Skeletal muscle tissue (tissue), 4 donors: Measurements from ENCODE around the gene SH3BGRL2. TPM values are rescaled to one million over a fixed set of nuclear protein-coding genes. Genes with fewer than 3 reads are reported as not detected.
"Not testable (repeated sequence)": the region's sequence is repeated elsewhere in the genome, so short reads cannot be mapped to it uniquely, and the experiment has no call there.

ENCODE experiments used
- H3K27ac ChIP-seq: one replicate; pipeline ENCODE4 v1.7.0; 2013; ENCODE audit warnings: mild to moderate bottlenecking, low read depth, low read length, inconsistent platforms
- H3K27me3 ChIP-seq, 3 donors: one replicate each; pipeline ENCODE4 v1.7.0; 2013; ENCODE audit warnings: low read length in 3 of 3; ENCODE audit not compliant: control insufficient read depth in 3 of 3, insufficient read depth in 3 of 3
- H3K36me3 ChIP-seq, 3 donors: one replicate each; pipeline ENCODE4 v1.7.0; 2013; ENCODE audit warnings: low read length in 3 of 3; ENCODE audit not compliant: control insufficient read depth in 3 of 3, insufficient read depth in 3 of 3
- H3K4me1 ChIP-seq, 3 donors: one replicate each; pipeline ENCODE4 v1.7.0; 2013; ENCODE audit warnings: low read length in 3 of 3, mild to moderate bottlenecking in 3 of 3; ENCODE audit not compliant: control insufficient read depth in 3 of 3, insufficient read depth in 3 of 3
- H3K4me3 ChIP-seq, 3 donors: one replicate each; pipeline ENCODE4 v1.7.0; 2013; ENCODE audit warnings: low read length in 3 of 3
- H3K9ac ChIP-seq, 3 donors: one replicate each; pipeline ENCODE4 v1.7.0; 2013; ENCODE audit warnings: low read length in 3 of 3, mild to moderate bottlenecking in 3 of 3, moderate library complexity in 2 of 3, low read depth in 1 of 3
- H3K9me3 ChIP-seq, 3 donors: one replicate each; pipeline ENCODE4 v1.7.0; 2013; ENCODE audit warnings: low read length in 3 of 3; ENCODE audit not compliant: control insufficient read depth in 3 of 3
- total RNA-seq: library from RNA; depleted of rRNA; stranded (reverse); fragments of >200 nt; gene quantifications from one replicate; pipeline ENCODE4 v1.2.3, GENCODE V29; 2014
- donor health status: Osteomylitis.

SH3BGRL2 gene
- total RNA-seq, 1 donor from 2014 or later = 4.7 TPM

GRCh38 chr6:79646561-79646960, 15.4 kb downstream of the SH3BGRL2 start:
- no peaks in the 10 kb centered on the region for H3K36me3 ChIP-seq
- no peak overlapping the region for H3K9ac ChIP-seq
- H3K27ac ChIP-seq = no peak overlapping the region
- no peaks in the 10 kb centered on the region for H3K9me3 ChIP-seq
- no peak overlapping the region for H3K4me3 ChIP-seq
- H3K27me3 ChIP-seq = no peaks in the 10 kb centered on the region
- H3K4me1 ChIP-seq = peaks cover 3 to 12% (median 4%) of the 10 kb centered on the region in 3 donors

- Histone ChIP-seq H3K9ac (no peak overlapping the region), H3K4me1 (peaks cover 4 to 12% (median 6%) of the 10 kb centered on the region in 3 donors), H3K36me3 (no peaks in the 10 kb centered on the region), H3K27me3 (no peaks in the 10 kb centered on the region), H3K9me3 (no peaks in the 10 kb centered on the region), H3K27ac (no peak overlapping the region), H3K4me3 (no peak overlapping the region)
Observed at GRCh38 chr6:79647741-79648140, 16.6 kb downstream of the SH3BGRL2 start.

- Histone ChIP-seq H3K9me3 (no peaks in the 10 kb centered on the region), H3K9ac (no peak overlapping the region), H3K27ac (no peak overlapping the region), H3K4me3 (no peak overlapping the region), H3K4me1 (peaks cover 4 to 12% (median 6%) of the 10 kb centered on the region in 3 donors), H3K36me3 (no peaks in the 10 kb centered on the region), H3K27me3 (no peaks in the 10 kb centered on the region)
Observed at GRCh38 chr6:79648328-79648727, 17.2 kb downstream of the SH3BGRL2 start.

GRCh38 chr6:79649016-79649415, 17.9 kb downstream of the SH3BGRL2 start:
- H3K9ac ChIP-seq = no peak overlapping the region
- H3K9me3 ChIP-seq = no peaks in the 10 kb centered on the region
- H3K27me3 ChIP-seq = no peaks in the 10 kb centered on the region
- no peak overlapping the region for H3K27ac ChIP-seq
- H3K36me3 ChIP-seq = no peaks in the 10 kb centered on the region
- H3K4me3 ChIP-seq = no peak overlapping the region
- peaks cover 4 to 12% (median 6%) of the 10 kb centered on the region in 3 donors for H3K4me1 ChIP-seq

- H3K27ac ChIP-seq = no peak overlapping the region
Observed at GRCh38 chr6:79650950-79651349, 19.8 kb downstream of the SH3BGRL2 start.

GRCh38 chr6:79656134-79656533, 25.0 kb downstream of the SH3BGRL2 start:
- H3K4me3 ChIP-seq = no peak overlapping the region
- no peaks in the 10 kb centered on the region for H3K27me3 ChIP-seq
- H3K9me3 ChIP-seq = no peaks in the 10 kb centered on the region
- H3K9ac ChIP-seq = no peak overlapping the region
- no peak overlapping the region for H3K27ac ChIP-seq
- H3K4me1 ChIP-seq = peaks cover 0 to 3% (median 0%) of the 10 kb centered on the region in 3 donors
- no peaks in the 10 kb centered on the region for H3K36me3 ChIP-seq

More at GRCh38 chr6:79650950-79651349, 19.8 kb downstream of the SH3BGRL2 start:
- Histone ChIP-seq H3K4me1 (peaks cover 4 to 12% (median 6%) of the 10 kb centered on the region in 3 donors), H3K36me3 (no peaks in the 10 kb centered on the region), H3K9ac (no peak overlapping the region), H3K4me3 (no peak overlapping the region), H3K27me3 (no peaks in the 10 kb centered on the region), H3K9me3 (no peaks in the 10 kb centered on the region)

- H3K4me1 ChIP-seq = no peaks in the 10 kb centered on the region
- no peak overlapping the region for H3K27ac ChIP-seq
- no peaks in the 10 kb centered on the region for H3K27me3 ChIP-seq
- no peak overlapping the region for H3K4me3 ChIP-seq
- H3K9me3 ChIP-seq = no peaks in the 10 kb centered on the region
- H3K9ac ChIP-seq = no peak overlapping the region
- no peaks in the 10 kb centered on the region for H3K36me3 ChIP-seq
Observed at GRCh38 chr6:79657238-79657637, 26.1 kb downstream of the SH3BGRL2 start.

- H3K27ac ChIP-seq, H3K9me3 ChIP-seq, H3K4me3 ChIP-seq: not testable (repeated sequence)
Observed at GRCh38 chr6:79663655-79664054, 32.5 kb downstream of the SH3BGRL2 start.

GRCh38 chr6:79665725-79666551, 34.8 kb downstream of the SH3BGRL2 start:
- Histone ChIP-seq H3K9me3 (no peaks in the 10 kb centered on the region), H3K4me3 (no peak overlapping the region), H3K4me1 (peaks cover 2 to 7% (median 3%) of the 10 kb centered on the region in 3 donors), H3K36me3 (no peaks in the 10 kb centered on the region), H3K27ac (no peak overlapping the region), H3K9ac (no peak overlapping the region), H3K27me3 (no peaks in the 10 kb centered on the region)

More at GRCh38 chr6:79663655-79664054, 32.5 kb downstream of the SH3BGRL2 start:
- not testable (repeated sequence) for H3K4me1 ChIP-seq, H3K36me3 ChIP-seq, H3K27me3 ChIP-seq, H3K9ac ChIP-seq

GRCh38 chr6:79666634-79667033, 35.5 kb downstream of the SH3BGRL2 start:
- H3K36me3 ChIP-seq = no peaks in the 10 kb centered on the region
- H3K4me3 ChIP-seq = no peak overlapping the region
- no peaks in the 10 kb centered on the region for H3K9me3 ChIP-seq
- H3K27me3 ChIP-seq = no peaks in the 10 kb centered on the region
- H3K9ac ChIP-seq = no peak overlapping the region
- peaks cover 2 to 9% (median 5%) of the 10 kb centered on the region in 3 donors for H3K4me1 ChIP-seq
- H3K27ac ChIP-seq = no peak overlapping the region
